NCI-H2107 (cell line): ENCODE measurements around the gene TMEM184A.

Source experiments
- DNase-seq: peaks from one replicate; lab custom pipeline; 2025; lab: John Stamatoyannopoulos, UW

TMEM184A gene

GRCh38 chr7:1501487-1502270 is 54.3 kb downstream of the TMEM184A start:
- no peak for DNase-seq

- no peak for DNase-seq
These were observed 55.8 kb downstream of the TMEM184A start for GRCh38 chr7:1500064-1500807.

- no peak for DNase-seq
These were observed 56.5 kb downstream of the TMEM184A start for GRCh38 chr7:1499367-1500029.

GRCh38 chr7:1498370-1499305 is 57.4 kb downstream of the TMEM184A start:
- DNase-seq = no peak

GRCh38 chr7:1497293-1497927 is 58.6 kb downstream of the TMEM184A start:
- no peak for DNase-seq

GRCh38 chr7:1496531-1497292 is 59.3 kb downstream of the TMEM184A start:
- no peak for DNase-seq

GRCh38 chr7:1495564-1496242 is 60.3 kb downstream of the TMEM184A start:
- no peak for DNase-seq

- DNase-seq = no peak
These were observed 61.0 kb downstream of the TMEM184A start for GRCh38 chr7:1494866-1495563.

- no peak for DNase-seq
These were observed 61.6 kb downstream of the TMEM184A start for GRCh38 chr7:1494447-1494846.

- no peak for DNase-seq
These were observed 62.4 kb downstream of the TMEM184A start for GRCh38 chr7:1493571-1493970.

- no peak for DNase-seq
These were observed 62.9 kb downstream of the TMEM184A start for GRCh38 chr7:1493129-1493528.

- no peak for DNase-seq
These were observed 63.4 kb downstream of the TMEM184A start for GRCh38 chr7:1492640-1493039.
